Measurements from ENCODE around the gene PERCC1. TPM values are rescaled to one million over a fixed set of nuclear protein-coding genes. Genes with fewer than 3 reads are reported as not detected.

The PERCC1 gene
- not detected in 2 replicates for polyA plus RNA-seq (2013)

DNA sequence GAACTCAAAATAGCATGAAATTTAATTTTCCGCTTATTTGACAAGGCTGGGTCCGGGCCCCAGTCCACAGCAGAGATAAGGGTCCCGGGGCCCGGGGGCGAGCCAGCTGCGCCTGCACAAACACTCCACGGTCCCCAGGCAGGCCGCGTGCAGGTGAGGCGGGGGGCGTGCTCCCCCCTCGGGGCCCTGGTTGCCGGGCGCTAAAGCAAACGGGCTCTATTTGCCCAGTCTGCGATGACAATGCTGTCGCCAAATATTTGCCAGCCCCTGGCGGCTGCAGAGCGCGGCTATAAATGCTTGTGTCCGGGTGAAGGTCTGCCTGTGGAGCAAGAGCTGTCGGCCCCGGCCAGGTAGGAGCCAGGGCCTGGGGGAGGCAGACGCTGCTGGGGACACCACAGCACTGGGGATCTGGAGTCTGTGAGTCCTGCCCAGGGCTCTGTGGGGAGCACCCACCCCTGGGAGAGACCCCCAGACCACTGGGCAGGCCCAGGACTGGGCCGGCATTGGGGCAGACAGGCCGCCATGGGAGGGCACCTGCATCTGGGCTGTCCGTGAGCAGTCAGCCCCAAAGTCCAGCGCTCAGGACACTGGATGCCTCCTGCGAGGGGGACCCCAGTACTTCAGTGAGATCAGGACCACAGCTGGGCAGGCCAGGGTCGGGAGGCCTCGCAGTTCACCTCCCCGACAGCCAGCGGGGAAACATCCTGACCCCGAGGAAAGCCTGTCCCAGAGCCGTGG is at the start of gene PERCC1:
TSS of gene PERCC1 (plus strand) at position 320 of the 738 bp plus-strand sequence. CDS start 1,516 bp downstream, outside the sequence.
- H3K9me3 ChIP-seq (ENCODE audit: insufficient read depth, low read depth, low read length), result peaks cover 1% of the 10 kb centered on the region
- H3K27me3 ChIP-seq (ENCODE audit: insufficient read depth, low read length), result no peaks in the 10 kb centered on the region
- no peak within 1 kb of the TSS for H2BK120ac ChIP-seq (ENCODE audit: insufficient read depth, low read length, poor library complexity)
- H3K79me1 ChIP-seq (ENCODE audit: low read length), result no peaks in the 10 kb centered on the region
- H3K4me2 ChIP-seq (ENCODE audit: low read length), result no peak within 1 kb of the TSS
- H3K36me3 ChIP-seq (ENCODE audit: control insufficient read depth in 1 of 2, insufficient read depth in 2 of 2, low read length in 2 of 2), result no peaks in the 10 kb centered on the region
- no peak within 1 kb of the TSS for H3K9ac ChIP-seq (ENCODE audit: low read length)
- no peak within 1 kb of the TSS for H3K4me3 ChIP-seq (ENCODE audit: low read depth, low read length)
- H3K14ac ChIP-seq (ENCODE audit: low read length), result no peak within 1 kb of the TSS
- no CpG with 5 or more reads among the region's 35 CpGs for WGBS (ENCODE audit: extremely low coverage, insufficient coverage, insufficient read length)
- H3K4ac ChIP-seq (ENCODE audit: low read depth, low read length), result no peak within 1 kb of the TSS
- no peak within 1 kb of the TSS for H2BK12ac ChIP-seq (ENCODE audit: low read length)
- no peaks in the 10 kb centered on the region for H3K79me2 ChIP-seq (ENCODE audit: control insufficient read depth, insufficient read depth, low read length, poor library complexity)
- H2BK5ac ChIP-seq (ENCODE audit: low read depth, low read length, poor library complexity), result no peak within 1 kb of the TSS
- no peak for DNase-seq
- no peaks in the 10 kb centered on the region for H3K4me1 ChIP-seq (ENCODE audit: control insufficient read depth in 1 of 2, insufficient read depth in 2 of 2, low read length in 2 of 2)
- no peak within 1 kb of the TSS for H3K23ac ChIP-seq (ENCODE audit: low read length)
- no peak within 1 kb of the TSS for H2AFZ ChIP-seq (ENCODE audit: insufficient read depth, low read length, poor library complexity)
- no peak within 1 kb of the TSS for H3K18ac ChIP-seq (ENCODE audit: low read length)
- no peak within 1 kb of the TSS for H3K27ac ChIP-seq (ENCODE audit: low read depth, low read length)
- H4K91ac ChIP-seq (ENCODE audit: low read depth, low read length), result no peak within 1 kb of the TSS
- no peak within 1 kb of the TSS for H4K8ac ChIP-seq (ENCODE audit: low read depth, low read length)
- H4K12ac ChIP-seq (ENCODE audit: low read depth, low read length), result no peak within 1 kb of the TSS
- H2AK5ac ChIP-seq (ENCODE audit: low read length), result no peak within 1 kb of the TSS

DNA sequence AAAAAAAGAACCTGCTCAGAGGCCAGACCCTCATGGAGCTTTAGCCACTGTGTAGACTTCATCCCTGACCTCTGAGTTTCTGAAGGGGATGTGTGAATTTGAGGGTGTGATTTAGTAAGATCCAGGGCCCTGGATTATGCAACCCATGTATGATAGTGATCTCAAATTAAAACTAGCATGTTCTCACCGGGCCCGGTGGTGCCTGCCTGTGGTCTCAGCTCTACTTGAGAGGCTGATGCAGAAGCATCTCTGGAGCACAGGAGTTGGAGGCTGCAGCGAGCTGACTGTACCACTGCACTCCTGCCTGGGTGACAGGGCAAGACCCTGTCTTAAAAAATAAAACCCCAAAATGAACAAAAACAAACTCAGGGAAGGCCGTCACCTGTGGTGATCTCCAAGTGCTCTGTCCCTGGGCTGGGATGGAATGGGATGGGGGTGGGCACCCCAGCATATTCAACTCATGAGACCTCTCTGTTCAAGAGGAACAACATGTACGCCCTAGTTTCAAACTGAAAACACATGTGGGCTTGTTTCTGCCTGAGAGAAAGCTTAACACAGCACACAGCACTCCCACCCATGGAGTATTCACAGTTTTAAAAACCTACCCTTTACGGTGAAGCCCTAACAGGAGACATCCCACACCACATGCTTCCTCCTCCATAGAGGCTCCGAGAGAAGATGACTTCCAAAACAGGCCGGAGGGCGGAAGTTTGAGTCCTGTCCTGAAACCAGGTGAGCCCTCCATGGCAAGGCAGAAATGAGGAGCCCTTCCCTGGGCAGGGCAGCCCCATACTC is 49.1 kb upstream of the PERCC1 start:
- Histone ChIP-seq H3K9ac (ENCODE audit: low read length) (no peak overlapping the region), H4K8ac (ENCODE audit: low read depth, low read length) (no peak overlapping the region), H3K4me1 (ENCODE audit: control insufficient read depth in 1 of 2, insufficient read depth in 2 of 2, low read length in 2 of 2) (peaks cover 9 to 15% of the 10 kb centered on the region in 2 experiments), H4K12ac (ENCODE audit: low read depth, low read length) (no peak overlapping the region), H4K91ac (ENCODE audit: low read depth, low read length) (no peak overlapping the region), H2BK5ac (ENCODE audit: low read depth, low read length, poor library complexity) (no peak overlapping the region), H2AK5ac (ENCODE audit: low read length) (no peak overlapping the region), H3K4me2 (ENCODE audit: low read length) (no peak overlapping the region), H2AFZ (ENCODE audit: insufficient read depth, low read length, poor library complexity) (no peak overlapping the region), H3K18ac (ENCODE audit: low read length) (no peak overlapping the region), H3K79me2 (ENCODE audit: control insufficient read depth, insufficient read depth, low read length, poor library complexity) (peaks cover 17% of the 10 kb centered on the region), H3K79me1 (ENCODE audit: low read length) (peaks cover 10% of the 10 kb centered on the region), H3K4me3 (ENCODE audit: low read depth, low read length) (no peak overlapping the region), H2BK120ac (ENCODE audit: insufficient read depth, low read length, poor library complexity) (no peak overlapping the region), H3K27ac (ENCODE audit: low read depth, low read length) (no peak overlapping the region), H3K4ac (ENCODE audit: low read depth, low read length) (no peak overlapping the region), H2BK12ac (ENCODE audit: low read length) (no peak overlapping the region), H3K9me3 (ENCODE audit: insufficient read depth, low read depth, low read length) (peaks cover under 1% of the 10 kb centered on the region), H3K27me3 (ENCODE audit: insufficient read depth, low read length) (no peaks in the 10 kb centered on the region), H3K14ac (ENCODE audit: low read length) (no peak overlapping the region), H3K36me3 (ENCODE audit: control insufficient read depth in 1 of 2, insufficient read depth in 2 of 2, low read length in 2 of 2) (peaks cover 12 to 18% of the 10 kb centered on the region in 2 experiments), H3K23ac (ENCODE audit: low read length) (no peak overlapping the region)
- no peak for DNase-seq
- WGBS (ENCODE audit: extremely low coverage, insufficient coverage, insufficient read length), result no CpG with 5 or more reads among the region's 9 CpGs

DNA sequence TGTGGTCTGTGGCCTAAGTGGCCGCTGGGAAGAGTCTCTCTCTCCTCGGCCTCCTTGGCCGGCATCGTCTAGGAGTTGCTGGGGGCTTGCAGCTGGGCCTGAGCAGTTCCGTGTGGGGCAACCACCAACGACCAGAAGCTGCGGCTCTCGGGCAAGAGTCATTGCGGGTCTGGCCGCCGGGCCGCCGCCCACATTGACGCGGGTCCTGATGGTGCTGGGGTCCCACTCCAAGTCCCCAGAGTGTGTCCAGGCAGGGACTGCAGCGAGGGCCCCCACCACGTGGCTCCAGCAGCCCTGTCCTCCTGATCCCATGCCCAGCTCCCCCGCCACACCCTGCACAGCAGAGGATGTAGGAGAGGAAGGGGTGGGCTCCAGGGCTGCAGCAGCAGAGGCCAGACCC is 47.3 kb upstream of the PERCC1 start:
- H2BK5ac ChIP-seq (ENCODE audit: low read depth, low read length, poor library complexity), result no peak overlapping the region

DNA sequence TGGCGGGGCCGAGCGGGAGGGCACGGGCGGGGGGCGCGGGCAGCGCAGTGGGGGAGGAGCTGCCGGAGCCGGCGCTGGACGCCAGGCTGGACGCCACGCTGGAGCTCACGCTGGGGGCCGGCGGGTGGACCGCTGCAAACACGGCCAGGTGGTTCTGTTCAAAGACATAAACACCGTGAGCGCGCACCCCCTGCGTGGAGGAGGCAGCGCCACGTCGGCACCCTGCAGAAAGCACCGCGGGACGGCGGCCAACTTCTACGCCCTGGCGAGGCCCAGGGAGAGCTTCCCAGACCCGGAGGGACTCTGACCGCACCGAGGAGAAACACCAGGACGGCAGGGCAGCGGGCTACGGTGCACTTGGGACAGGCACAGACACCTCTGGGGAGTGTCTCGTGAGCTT is 45.6 kb upstream of the PERCC1 start:
- no peak overlapping the region for H3K23ac ChIP-seq (ENCODE audit: low read length)
- no peak overlapping the region for H3K18ac ChIP-seq (ENCODE audit: low read length)
- H2BK5ac ChIP-seq (ENCODE audit: low read depth, low read length, poor library complexity), result no peak overlapping the region
- no peaks in the 10 kb centered on the region for H3K79me1 ChIP-seq (ENCODE audit: low read length)
- no CpG with 5 or more reads among the region's 39 CpGs for WGBS (ENCODE audit: extremely low coverage, insufficient coverage, insufficient read length)
- H3K4me1 ChIP-seq (ENCODE audit: control insufficient read depth in 1 of 2, insufficient read depth in 2 of 2, low read length in 2 of 2), result no peaks in the 10 kb centered on the region
- H2BK12ac ChIP-seq (ENCODE audit: low read length), result no peak overlapping the region
- no peak overlapping the region for H3K4me3 ChIP-seq (ENCODE audit: low read depth, low read length)
- H4K8ac ChIP-seq (ENCODE audit: low read depth, low read length), result no peak overlapping the region
- H3K4me2 ChIP-seq (ENCODE audit: low read length), result no peak overlapping the region
- H3K27me3 ChIP-seq (ENCODE audit: insufficient read depth, low read length), result no peaks in the 10 kb centered on the region
- no peak overlapping the region for H4K12ac ChIP-seq (ENCODE audit: low read depth, low read length)
- no peak overlapping the region for H2AFZ ChIP-seq (ENCODE audit: insufficient read depth, low read length, poor library complexity)
- no peaks in the 10 kb centered on the region for H3K79me2 ChIP-seq (ENCODE audit: control insufficient read depth, insufficient read depth, low read length, poor library complexity)
- peaks cover 3% of the 10 kb centered on the region for H3K9me3 ChIP-seq (ENCODE audit: insufficient read depth, low read depth, low read length)
- no peak overlapping the region for H4K91ac ChIP-seq (ENCODE audit: low read depth, low read length)
- H2BK120ac ChIP-seq (ENCODE audit: insufficient read depth, low read length, poor library complexity), result no peak overlapping the region
- H3K14ac ChIP-seq (ENCODE audit: low read length), result no peak overlapping the region
- no peak for DNase-seq
- no peak overlapping the region for H2AK5ac ChIP-seq (ENCODE audit: low read length)
- H3K9ac ChIP-seq (ENCODE audit: low read length), result no peak overlapping the region
- H3K27ac ChIP-seq (ENCODE audit: low read depth, low read length), result no peak overlapping the region
- H3K4ac ChIP-seq (ENCODE audit: low read depth, low read length), result no peak overlapping the region
- H3K36me3 ChIP-seq (ENCODE audit: control insufficient read depth in 1 of 2, insufficient read depth in 2 of 2, low read length in 2 of 2), result peaks cover 20 to 24% of the 10 kb centered on the region in 2 experiments

More for the DNA sequence above, 47.3 kb upstream of the PERCC1 start:
- H3K18ac ChIP-seq (ENCODE audit: low read length), result no peak overlapping the region
- H4K91ac ChIP-seq (ENCODE audit: low read depth, low read length), result no peak overlapping the region
- H3K14ac ChIP-seq (ENCODE audit: low read length), result no peak overlapping the region
- no peak overlapping the region for H2AK5ac ChIP-seq (ENCODE audit: low read length)
- H4K8ac ChIP-seq (ENCODE audit: low read depth, low read length), result no peak overlapping the region
- H3K4ac ChIP-seq (ENCODE audit: low read depth, low read length), result no peak overlapping the region
- H3K79me2 ChIP-seq (ENCODE audit: control insufficient read depth, insufficient read depth, low read length, poor library complexity), result peaks cover 8% of the 10 kb centered on the region
- peaks cover 2 to 7% of the 10 kb centered on the region in 2 experiments for H3K4me1 ChIP-seq (ENCODE audit: control insufficient read depth in 1 of 2, insufficient read depth in 2 of 2, low read length in 2 of 2)
- H3K27ac ChIP-seq (ENCODE audit: low read depth, low read length), result no peak overlapping the region
- H2AFZ ChIP-seq (ENCODE audit: insufficient read depth, low read length, poor library complexity), result no peak overlapping the region
- no peak overlapping the region for H3K23ac ChIP-seq (ENCODE audit: low read length)
- peaks cover 19 to 22% of the 10 kb centered on the region in 2 experiments for H3K36me3 ChIP-seq (ENCODE audit: control insufficient read depth in 1 of 2, insufficient read depth in 2 of 2, low read length in 2 of 2)
- H3K9ac ChIP-seq (ENCODE audit: low read length), result no peak overlapping the region
- no CpG with 5 or more reads among the region's 18 CpGs for WGBS (ENCODE audit: extremely low coverage, insufficient coverage, insufficient read length)
- H3K27me3 ChIP-seq (ENCODE audit: insufficient read depth, low read length), result no peaks in the 10 kb centered on the region
- H3K4me2 ChIP-seq (ENCODE audit: low read length), result no peak overlapping the region
- peaks cover 2% of the 10 kb centered on the region for H3K9me3 ChIP-seq (ENCODE audit: insufficient read depth, low read depth, low read length)
- H2BK120ac ChIP-seq (ENCODE audit: insufficient read depth, low read length, poor library complexity), result no peak overlapping the region
- no peak overlapping the region for H3K4me3 ChIP-seq (ENCODE audit: low read depth, low read length)
- no peak overlapping the region for H2BK12ac ChIP-seq (ENCODE audit: low read length)
- H4K12ac ChIP-seq (ENCODE audit: low read depth, low read length), result no peak overlapping the region
- H3K79me1 ChIP-seq (ENCODE audit: low read length), result peaks cover 8% of the 10 kb centered on the region
- DNase-seq, result no peak

All from trophoblast cell (in vitro differentiated cells and primary cell).